PC-9 (cell line): ENCODE measurements around the gene MT1B. TPM values are rescaled to one million over a fixed set of nuclear protein-coding genes. Genes with fewer than 3 reads are reported as not detected.
"Not testable (repeated sequence)": the region's sequence is repeated elsewhere in the genome, so short reads cannot be mapped to it uniquely, and the experiment has no call there.

Source experiments
- BruUV-seq: library from RNA; stranded (reverse); fragments of 400-500 nt; replicated peaks from 2 replicates; lab custom pipeline; 2021; lab: Mats Ljungman, UMichigan
- CTCF ChIA-PET: fragments of 300-600 bp; sonication (Branson Sonifier 250); formaldehyde crosslinking; loops from one replicate; lab custom pipeline; 2022; ENCODE audit warnings: antibody characterized with exemption; lab: Charles Lee
- POLR2A ChIA-PET: fragments of 300-600 bp; sonication (Branson Sonifier 250); formaldehyde crosslinking; loops from one replicate; lab custom pipeline; 2022; ENCODE audit warnings: antibody characterized with exemption; ENCODE audit not compliant: unreplicated experiment; lab: Charles Lee
- DNase-seq, 2 experiments: peaks; one replicate each; pipeline versions ENCODE4 v3.0.0 to v3.0.0-alpha.2; 2015 to 2022; ENCODE audit warnings: mixed read lengths in 1 of 2
- H2AFZ ChIP-seq: fragments of 200-600 bp; sonication (generic); 2 replicates; pipeline ENCODE4 v1.8.1; 2017; ENCODE audit warnings: antibody characterized with exemption
- H3F3A ChIP-seq: fragments of 200-600 bp; sonication (generic); 2 replicates; pipeline ENCODE4 v1.8.1; 2017; ENCODE audit warnings: antibody characterized with exemption, mild to moderate bottlenecking, low read depth; ENCODE audit not compliant: insufficient read depth
- H3K27ac ChIP-seq: fragments of 200-600 bp; sonication (generic); 2 replicates; pipeline ENCODE4 v1.6.1; 2016; ENCODE audit warnings: mixed run types
- H3K27me3 ChIP-seq: fragments of 200-600 bp; sonication (generic); 2 replicates; pipeline ENCODE4 v1.6.1; 2016; ENCODE audit warnings: low read depth, mixed run types; ENCODE audit not compliant: insufficient read depth
- H3K36me3 ChIP-seq: fragments of 200-600 bp; sonication (generic); 2 replicates; pipeline ENCODE4 v1.6.1; 2016; ENCODE audit warnings: low read depth, mixed run types
- H3K4me1 ChIP-seq: fragments of 200-600 bp; sonication (generic); replicated peaks from 2 replicates; pipeline ENCODE4 v1.6.1; 2016; ENCODE audit warnings: mixed run types; ENCODE audit not compliant: insufficient read depth
- H3K4me2 ChIP-seq: fragments of 200-600 bp; sonication (generic); 2 replicates; pipeline ENCODE4 v1.6.1; 2017; ENCODE audit warnings: mixed run types
- H3K4me3 ChIP-seq: fragments of 200-600 bp; sonication (generic); 2 replicates; pipeline ENCODE4 v1.6.1; 2016; ENCODE audit warnings: mixed run types
- H3K79me2 ChIP-seq: fragments of 200-600 bp; sonication (generic); 2 replicates; pipeline ENCODE4 v1.6.1; 2017; ENCODE audit warnings: low read depth, mixed run types
- H3K9me2 ChIP-seq: fragments of 200-600 bp; sonication (generic); 2 replicates; pipeline ENCODE4 v1.8.1; 2017; ENCODE audit warnings: mild to moderate bottlenecking; ENCODE audit not compliant: insufficient read depth
- H3K9me3 ChIP-seq: fragments of 200-600 bp; sonication (generic); 2 replicates; pipeline ENCODE4 v1.8.1; 2016; ENCODE audit warnings: low read depth; ENCODE audit not compliant: insufficient read depth
- H4K20me1 ChIP-seq: fragments of 200-600 bp; sonication (generic); 2 replicates; pipeline ENCODE4 v1.8.1; 2017; ENCODE audit not compliant: insufficient read depth
- CTCF ChIP-seq: fragments of 200-600 bp; sonication (generic); conservative IDR thresholded peaks from 2 replicates; pipeline ENCODE4 v1.6.1; 2017; ENCODE audit warnings: mixed run types, antibody characterized with exemption, mild to moderate bottlenecking, moderate library complexity
- EZH2 ChIP-seq: fragments of 200-600 bp; sonication (generic); IDR thresholded peaks from 2 replicates; pipeline ENCODE4 v1.8.0; 2017; ENCODE audit warnings: antibody characterized with exemption, low read depth
- intact Hi-C: fragments of 100-400 bp; cut with micrococcal nuclease; formaldehyde crosslinking; loops from one replicate; pipeline ENCODE4 v1.10.0; 2022; ENCODE audit not compliant: unreplicated experiment
- total RNA-seq: library from RNA; stranded (reverse); gene quantifications from 2 replicates; pipeline ENCODE4 v1.2.3, GENCODE V29; 2021

Gene MT1B
- total RNA-seq, 1 experiment from 2014 or later = not detected

- Histone ChIP-seq H2AFZ (no peak overlapping the region), H3F3A (0 out of 2 replicates have a peak, but pooled peaks cover 5% of the 10 kb centered on the region), H3K79me2 (no peaks in the 10 kb centered on the region), H3K4me2 (no peak overlapping the region), H3K27me3 (peaks cover 4% of the 10 kb centered on the region; the same call in 1 of the 2 replicates), H3K4me3 (no peak overlapping the region), H3K9me2 (no peaks in the 10 kb centered on the region), H3K36me3 (no peaks in the 10 kb centered on the region), H3K27ac (no peak overlapping the region), H4K20me1 (no peaks in the 10 kb centered on the region), H3K4me1 (no peaks in the 10 kb centered on the region; the same call in 1 of the 2 replicates), H3K9me3 (no peaks in the 10 kb centered on the region)
- no peak for DNase-seq
- ChIA-PET CTCF (no interaction called here), POLR2A (interaction anchor here (0.6 kb wide), 1 partner anchor 346 kb away, joined by 6 read pairs; no protein-coding TSS in a partner anchor)
- TF ChIP-seq CTCF (peak; percentile 34), EZH2 (no peak)
- intact Hi-C loops = no loop called here
- no TSS peak for BruUV-seq
Measured at GRCh38 chr16:56673921-56674320, 22.2 kb downstream of the MT1B start.

- intact Hi-C loops, DNase-seq, H3K4me2 ChIP-seq, CTCF ChIA-PET, H4K20me1 ChIP-seq, H2AFZ ChIP-seq, H3K9me2 ChIP-seq, H3K4me1 ChIP-seq, H3K4me3 ChIP-seq, H3K9me3 ChIP-seq, POLR2A ChIA-PET, H3K27me3 ChIP-seq, H3K27ac ChIP-seq, H3K79me2 ChIP-seq, H3K36me3 ChIP-seq, BruUV-seq: not testable (repeated sequence)
- peaks cover 11% of the 10 kb centered on the region; the same call in 1 of the 2 replicates for H3F3A ChIP-seq
Measured at GRCh38 chr16:56674570-56674969, 22.9 kb downstream of the MT1B start.

- H4K20me1 ChIP-seq = no peaks in the 10 kb centered on the region
- no peaks in the 10 kb centered on the region for H3K27me3 ChIP-seq
- H3K9me3 ChIP-seq = no peaks in the 10 kb centered on the region
- H3K4me2 ChIP-seq = no peak overlapping the region
- H3K27ac ChIP-seq = no peak overlapping the region
- peaks cover 21% of the 10 kb centered on the region for H3F3A ChIP-seq
- no peak overlapping the region for H2AFZ ChIP-seq
- H3K36me3 ChIP-seq = no peaks in the 10 kb centered on the region
- POLR2A ChIA-PET = no interaction called here
- no peaks in the 10 kb centered on the region for H3K9me2 ChIP-seq
- peaks cover 14% of the 10 kb centered on the region for H3K4me1 ChIP-seq
- BruUV-seq = no TSS peak
- H3K79me2 ChIP-seq = no peaks in the 10 kb centered on the region
- DNase-seq = no peak
- TF ChIP-seq CTCF (no peak), EZH2 (no peak)
- CTCF ChIA-PET = no interaction called here
- no peak overlapping the region for H3K4me3 ChIP-seq
- intact Hi-C loops = no loop called here
Measured at GRCh38 chr16:56675685-56676210, 24.1 kb downstream of the MT1B start.

- CTCF ChIA-PET = no interaction called here
- H3K4me3 ChIP-seq = no peak overlapping the region
- no peaks in the 10 kb centered on the region for H3K36me3 ChIP-seq
- H3K4me2 ChIP-seq = no peak overlapping the region
- no peaks in the 10 kb centered on the region for H3K9me3 ChIP-seq
- no peak for DNase-seq
- no peak overlapping the region for H2AFZ ChIP-seq
- POLR2A ChIA-PET = no interaction called here
- H3F3A ChIP-seq = peaks cover 29% of the 10 kb centered on the region
- no peaks in the 10 kb centered on the region for H3K79me2 ChIP-seq
- no peaks in the 10 kb centered on the region for H3K9me2 ChIP-seq
- H3K4me1 ChIP-seq = peaks cover 27% of the 10 kb centered on the region
- intact Hi-C loops = no loop called here
- no peak for TF ChIP-seq EZH2
- no peak for TF ChIP-seq CTCF
- H3K27me3 ChIP-seq = no peaks in the 10 kb centered on the region
- no peaks in the 10 kb centered on the region for H4K20me1 ChIP-seq
- no TSS peak for BruUV-seq
- H3K27ac ChIP-seq = no peak overlapping the region
Measured at GRCh38 chr16:56677474-56677873, 25.8 kb downstream of the MT1B start.
